Stimulated activated naive CD8-positive, alpha-beta T cell treated with anti-CD3 and anti-CD28 coated beads, Interleukin-15, Interleukin-2, amounts not matched to agents 100 ng/mL and 50 ng/mL, for 24 hours (primary cell): ENCODE data around the gene UBTD1.

Source experiments
- H3K27ac Mint-ChIP-seq: one replicate; pipeline ENCODE4 v1.8.0; 2021; ENCODE audit warnings: mild to moderate bottlenecking, mixed read lengths
- H3K27me3 Mint-ChIP-seq: one replicate; pipeline ENCODE4 v1.8.0; 2021; ENCODE audit warnings: mixed read lengths
- H3K36me3 Mint-ChIP-seq: one replicate; pipeline ENCODE4 v1.8.0; 2021; ENCODE audit warnings: low read depth, mixed read lengths
- H3K4me1 Mint-ChIP-seq: one replicate; pipeline ENCODE4 v1.8.0; 2021; ENCODE audit warnings: low read depth, mixed read lengths
- H3K4me3 Mint-ChIP-seq: one replicate; pipeline ENCODE4 v1.8.0; 2021; ENCODE audit warnings: mild to moderate bottlenecking, mixed read lengths
- H3K9me3 Mint-ChIP-seq: one replicate; pipeline ENCODE4 v1.8.0; 2021; ENCODE audit warnings: mixed read lengths

The UBTD1 gene

DNA sequence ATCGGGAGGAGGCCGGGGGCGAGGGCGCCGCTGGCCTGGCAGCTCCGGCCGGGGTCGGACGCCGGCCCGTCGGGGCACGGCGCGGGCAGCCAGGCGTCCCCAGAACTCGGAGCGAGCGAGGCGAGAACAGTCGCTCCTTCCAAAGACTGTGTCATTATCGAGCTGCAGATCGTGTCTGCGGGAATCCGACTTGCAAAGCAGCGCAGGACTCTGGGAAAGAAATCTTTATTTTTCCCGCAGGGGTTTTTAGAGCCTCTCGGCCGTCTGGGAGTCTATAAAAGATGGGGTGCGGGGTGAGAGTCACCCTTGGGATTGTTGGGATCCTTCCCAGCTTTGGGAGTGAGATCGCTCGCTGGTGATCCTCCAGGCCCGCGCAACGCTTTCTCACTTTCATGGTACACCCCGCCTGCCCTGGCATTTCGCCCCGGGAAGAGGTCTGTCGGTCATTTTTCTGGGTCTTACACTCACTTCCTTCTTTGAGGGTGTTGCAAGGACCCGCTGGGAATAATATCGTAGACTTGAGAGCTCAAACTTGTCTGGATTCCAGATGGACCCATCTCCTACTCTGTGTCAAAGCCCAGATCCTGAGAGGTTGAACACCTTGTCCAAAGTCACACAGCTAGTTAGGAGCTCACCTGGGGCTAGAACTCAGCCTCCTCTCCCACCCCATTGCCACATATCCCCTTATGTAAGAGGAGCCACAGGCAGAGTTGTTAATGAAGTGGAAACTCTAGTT lies 1.0 kb downstream of the UBTD1 start:
- H3K27me3 Mint-ChIP-seq, result peaks cover 23% of the 10 kb centered on the region
- no peak overlapping the region for H3K27ac Mint-ChIP-seq
- peak overlapping the region; percentile 64 for H3K4me3 Mint-ChIP-seq
- H3K4me1 Mint-ChIP-seq, result peaks cover 40% of the 10 kb centered on the region
- no peaks in the 10 kb centered on the region for H3K9me3 Mint-ChIP-seq
- peaks cover 7% of the 10 kb centered on the region for H3K36me3 Mint-ChIP-seq

DNA sequence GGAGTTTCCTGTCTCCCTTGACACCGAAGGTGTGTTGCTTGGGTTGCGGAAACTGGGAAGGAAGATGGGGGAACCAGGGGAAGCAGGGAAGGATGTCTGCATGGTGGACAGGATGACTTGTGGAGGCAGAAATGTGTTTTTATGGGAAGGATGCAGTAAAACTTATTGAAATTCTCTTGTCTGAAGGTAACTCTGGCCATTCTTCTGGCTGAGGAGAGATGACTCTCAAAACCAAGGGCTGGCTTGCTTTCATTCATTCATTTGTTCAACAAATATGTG lies 1.5 kb downstream of the UBTD1 start:
- H3K4me3 Mint-ChIP-seq, result peak overlapping the region; percentile 64
- H3K36me3 Mint-ChIP-seq, result peaks cover 4% of the 10 kb centered on the region
- H3K9me3 Mint-ChIP-seq, result no peaks in the 10 kb centered on the region
- peaks cover 23% of the 10 kb centered on the region for H3K27me3 Mint-ChIP-seq
- H3K4me1 Mint-ChIP-seq, result peaks cover 35% of the 10 kb centered on the region
- no peak overlapping the region for H3K27ac Mint-ChIP-seq

DNA sequence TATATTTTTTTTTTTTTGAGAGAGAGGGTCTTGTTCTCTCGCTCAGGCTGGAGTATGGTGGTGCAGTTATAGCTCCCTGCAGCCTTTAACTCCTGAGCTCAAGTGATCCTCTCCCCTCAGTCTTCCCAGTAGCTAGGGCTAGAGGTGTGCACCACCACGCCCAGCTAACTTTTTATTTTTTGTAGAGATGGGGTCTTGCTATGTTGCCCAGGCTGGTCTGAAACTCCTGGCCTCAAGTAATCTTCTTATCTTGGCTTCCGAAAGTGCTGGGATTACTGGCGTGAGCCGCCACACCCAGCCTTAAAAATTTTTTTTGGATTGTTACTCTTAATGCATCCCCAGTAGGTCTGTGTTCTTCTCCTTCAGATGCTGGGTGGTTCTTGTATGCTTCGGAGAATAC lies 4.2 kb downstream of the UBTD1 start:
- Mint-ChIP-seq H3K4me3 (no peak overlapping the region), H3K36me3 (no peaks in the 10 kb centered on the region), H3K4me1 (peaks cover 16% of the 10 kb centered on the region), H3K27ac (no peak overlapping the region), H3K9me3 (no peaks in the 10 kb centered on the region), H3K27me3 (peaks cover 23% of the 10 kb centered on the region)

DNA sequence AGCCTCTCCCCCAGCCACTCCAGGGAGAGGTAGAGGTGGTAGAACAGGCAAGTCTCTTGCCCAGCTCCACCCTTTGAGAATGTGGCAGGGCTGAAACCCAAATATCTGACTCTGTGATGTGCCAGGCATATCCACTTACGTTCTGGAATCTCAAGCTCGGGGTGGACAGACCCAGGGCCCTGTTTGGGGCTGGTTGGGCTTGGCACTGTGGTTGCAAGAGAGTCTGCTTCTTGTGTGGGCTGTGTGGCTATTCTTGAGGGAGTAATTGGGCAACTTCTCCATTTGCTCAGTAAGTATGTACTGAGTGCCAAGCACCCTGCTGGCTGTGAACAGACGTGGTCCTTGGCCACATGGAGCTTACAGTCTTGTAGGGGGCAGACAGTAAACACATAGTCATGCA lies 4.7 kb downstream of the UBTD1 start:
- H3K36me3 Mint-ChIP-seq, result no peaks in the 10 kb centered on the region
- no peak overlapping the region for H3K27ac Mint-ChIP-seq

DNA sequence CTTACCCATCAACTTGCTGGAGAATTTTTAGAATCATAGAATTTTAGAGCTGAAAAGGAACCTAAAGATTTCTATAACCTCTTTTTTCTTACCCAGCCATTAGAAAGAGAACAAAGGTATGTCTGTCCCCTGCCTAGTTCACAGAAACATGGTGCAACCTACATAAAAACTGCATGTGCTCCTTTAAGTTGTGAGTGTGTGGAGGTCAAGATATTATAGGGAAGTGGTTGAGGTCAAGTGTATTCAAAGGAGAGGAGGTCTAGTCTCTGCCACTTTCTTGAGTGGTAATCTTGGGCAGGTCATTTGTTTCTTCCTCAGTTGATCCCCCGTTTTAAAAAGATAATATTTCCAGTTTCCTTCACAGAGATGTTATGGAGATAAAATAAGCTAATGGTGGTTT lies 6.4 kb downstream of the UBTD1 start:
- Mint-ChIP-seq H3K9me3 (no peaks in the 10 kb centered on the region), H3K27ac (no peak overlapping the region), H3K4me3 (no peak overlapping the region), H3K27me3 (peaks cover 17% of the 10 kb centered on the region), H3K36me3 (no peaks in the 10 kb centered on the region), H3K4me1 (peaks cover 10% of the 10 kb centered on the region)

More for the DNA sequence above, 4.7 kb downstream of the UBTD1 start:
- Mint-ChIP-seq H3K27me3 (peaks cover 23% of the 10 kb centered on the region), H3K4me1 (peaks cover 16% of the 10 kb centered on the region), H3K4me3 (no peak overlapping the region), H3K9me3 (no peaks in the 10 kb centered on the region)

- peaks cover 4% of the 10 kb centered on the region for H3K4me1 Mint-ChIP-seq
- no peak overlapping the region for H3K27ac Mint-ChIP-seq
- H3K4me3 Mint-ChIP-seq, result no peak overlapping the region
- peaks cover 6% of the 10 kb centered on the region for H3K27me3 Mint-ChIP-seq
- H3K36me3 Mint-ChIP-seq, result no peaks in the 10 kb centered on the region
- no peaks in the 10 kb centered on the region for H3K9me3 Mint-ChIP-seq
These were observed 7.7 kb downstream of the UBTD1 start for GRCh38 chr10:97506199-97506991.

- Mint-ChIP-seq H3K9me3 (no peaks in the 10 kb centered on the region), H3K4me1 (peaks cover 4% of the 10 kb centered on the region), H3K27me3 (no peaks in the 10 kb centered on the region), H3K4me3 (no peak overlapping the region), H3K27ac (no peak overlapping the region), H3K36me3 (no peaks in the 10 kb centered on the region)
These were observed 9.6 kb downstream of the UBTD1 start for GRCh38 chr10:97508342-97508741.

DNA sequence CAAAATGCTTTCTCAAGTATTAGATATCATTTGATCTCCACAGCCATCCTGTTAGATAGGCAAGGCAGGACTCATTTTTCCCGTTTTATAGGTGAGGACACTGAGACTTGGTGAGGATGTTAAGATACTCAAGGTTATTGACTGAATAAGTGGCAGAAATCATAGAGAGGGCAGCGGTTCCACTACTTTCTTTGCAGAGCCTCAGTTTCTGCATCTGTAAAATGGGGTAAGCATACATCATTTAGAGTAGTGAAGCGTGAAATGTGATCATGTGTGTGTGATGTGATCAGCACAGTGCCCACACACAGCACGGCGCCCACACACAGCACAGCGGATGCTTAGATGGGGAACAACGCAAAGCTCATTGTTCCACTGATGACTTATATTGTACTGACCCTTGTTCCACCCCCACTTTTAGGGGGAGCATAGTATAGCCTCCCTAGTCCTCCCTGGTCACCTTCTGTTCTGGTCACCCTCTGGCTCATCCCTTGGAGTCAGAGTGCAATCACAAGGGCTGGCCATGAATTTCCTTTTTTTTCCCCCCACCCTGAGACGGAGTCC lies 10.5 kb downstream of the UBTD1 start:
- H3K9me3 Mint-ChIP-seq, result no peaks in the 10 kb centered on the region
- H3K36me3 Mint-ChIP-seq, result no peaks in the 10 kb centered on the region
- no peaks in the 10 kb centered on the region for H3K27me3 Mint-ChIP-seq
- no peak overlapping the region for H3K4me3 Mint-ChIP-seq
- peaks cover 4% of the 10 kb centered on the region for H3K4me1 Mint-ChIP-seq
- H3K27ac Mint-ChIP-seq, result no peak overlapping the region

DNA sequence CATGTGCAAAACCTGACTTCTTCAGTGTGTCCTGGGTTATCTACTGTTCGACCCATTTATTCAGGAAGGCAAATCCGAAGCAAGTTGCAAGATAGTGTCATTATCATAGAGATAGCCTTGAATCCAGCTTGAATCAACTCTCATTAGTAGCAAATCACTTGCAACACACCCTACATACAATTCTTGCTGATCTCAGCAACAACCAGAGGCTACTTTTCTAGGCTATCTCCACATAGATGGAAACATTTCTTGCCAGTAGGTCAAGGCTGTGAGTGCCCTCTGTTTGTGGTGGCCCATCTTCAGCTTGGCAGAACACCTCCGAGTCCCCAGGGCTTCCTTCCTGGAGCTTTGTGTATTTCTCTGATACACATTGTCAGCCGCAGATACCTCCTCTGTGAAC lies 12.0 kb downstream of the UBTD1 start:
- Mint-ChIP-seq H3K27ac (no peak overlapping the region), H3K9me3 (no peaks in the 10 kb centered on the region), H3K4me1 (peaks cover 4% of the 10 kb centered on the region), H3K27me3 (no peaks in the 10 kb centered on the region), H3K4me3 (no peak overlapping the region), H3K36me3 (no peaks in the 10 kb centered on the region)

DNA sequence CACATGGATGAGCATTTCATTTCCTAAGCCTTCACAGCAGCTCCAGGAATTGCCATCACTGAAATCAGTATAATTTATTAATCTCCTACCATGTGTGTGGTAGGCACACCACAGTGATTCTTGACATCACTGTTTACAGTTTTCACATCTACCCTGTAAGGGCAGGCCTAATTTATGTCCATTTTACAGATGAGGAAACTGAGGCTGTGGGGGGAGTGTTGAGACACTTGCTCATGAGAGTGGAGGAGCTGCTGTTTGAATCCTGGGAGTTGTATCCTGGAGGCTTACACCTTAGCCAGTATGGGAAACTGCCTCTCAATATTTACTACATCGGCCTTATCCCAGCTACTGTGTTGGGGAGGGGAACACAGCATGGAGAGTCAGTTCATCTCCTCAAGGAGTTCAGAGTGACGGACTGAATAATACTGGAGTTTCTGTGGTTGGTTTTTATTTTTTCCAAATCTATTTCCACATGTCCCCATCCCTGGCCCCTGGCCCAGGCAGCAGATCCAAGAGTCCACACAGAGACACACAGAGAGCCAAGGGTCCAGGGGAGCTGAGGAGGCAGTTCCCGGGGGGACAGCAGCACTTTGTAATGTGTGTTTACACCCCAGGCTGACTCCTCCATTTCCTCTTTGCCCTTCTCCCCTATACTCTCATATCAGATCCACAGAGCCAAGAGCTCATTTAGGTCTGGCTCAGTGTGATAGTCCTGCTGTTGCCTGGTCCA lies 13.2 kb downstream of the UBTD1 start:
- Mint-ChIP-seq H3K4me1 (no peaks in the 10 kb centered on the region), H3K36me3 (no peaks in the 10 kb centered on the region), H3K9me3 (no peaks in the 10 kb centered on the region), H3K27ac (no peak overlapping the region), H3K4me3 (no peak overlapping the region), H3K27me3 (no peaks in the 10 kb centered on the region)

DNA sequence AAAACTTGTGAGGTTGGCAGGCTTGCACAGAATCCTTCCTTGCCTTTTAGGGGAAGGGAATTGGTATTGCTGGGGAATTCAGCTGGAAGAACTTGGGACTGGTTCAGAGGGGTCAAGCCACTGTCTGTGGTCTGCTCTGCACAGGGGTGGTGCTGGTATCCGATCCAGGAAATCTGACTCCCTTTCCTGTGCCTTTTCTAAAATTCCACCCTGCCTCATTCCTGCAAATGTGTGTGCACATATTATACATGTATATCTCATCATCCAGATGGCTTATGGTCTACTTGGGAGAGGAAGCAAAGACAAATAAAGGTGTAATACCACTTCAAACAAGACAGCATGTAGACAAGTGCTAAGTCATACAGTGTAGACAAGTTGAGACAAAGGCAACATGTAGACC lies 14.3 kb downstream of the UBTD1 start:
- Mint-ChIP-seq H3K36me3 (no peaks in the 10 kb centered on the region), H3K27me3 (no peaks in the 10 kb centered on the region), H3K27ac (no peak overlapping the region), H3K4me3 (no peak overlapping the region), H3K4me1 (no peaks in the 10 kb centered on the region), H3K9me3 (no peaks in the 10 kb centered on the region)

- H3K9me3 Mint-ChIP-seq, result no peaks in the 10 kb centered on the region
- no peaks in the 10 kb centered on the region for H3K4me1 Mint-ChIP-seq
- no peak overlapping the region for H3K4me3 Mint-ChIP-seq
- no peaks in the 10 kb centered on the region for H3K36me3 Mint-ChIP-seq
- no peak overlapping the region for H3K27ac Mint-ChIP-seq
- H3K27me3 Mint-ChIP-seq, result no peaks in the 10 kb centered on the region
These were observed 15.6 kb downstream of the UBTD1 start for GRCh38 chr10:97514344-97514743.

DNA sequence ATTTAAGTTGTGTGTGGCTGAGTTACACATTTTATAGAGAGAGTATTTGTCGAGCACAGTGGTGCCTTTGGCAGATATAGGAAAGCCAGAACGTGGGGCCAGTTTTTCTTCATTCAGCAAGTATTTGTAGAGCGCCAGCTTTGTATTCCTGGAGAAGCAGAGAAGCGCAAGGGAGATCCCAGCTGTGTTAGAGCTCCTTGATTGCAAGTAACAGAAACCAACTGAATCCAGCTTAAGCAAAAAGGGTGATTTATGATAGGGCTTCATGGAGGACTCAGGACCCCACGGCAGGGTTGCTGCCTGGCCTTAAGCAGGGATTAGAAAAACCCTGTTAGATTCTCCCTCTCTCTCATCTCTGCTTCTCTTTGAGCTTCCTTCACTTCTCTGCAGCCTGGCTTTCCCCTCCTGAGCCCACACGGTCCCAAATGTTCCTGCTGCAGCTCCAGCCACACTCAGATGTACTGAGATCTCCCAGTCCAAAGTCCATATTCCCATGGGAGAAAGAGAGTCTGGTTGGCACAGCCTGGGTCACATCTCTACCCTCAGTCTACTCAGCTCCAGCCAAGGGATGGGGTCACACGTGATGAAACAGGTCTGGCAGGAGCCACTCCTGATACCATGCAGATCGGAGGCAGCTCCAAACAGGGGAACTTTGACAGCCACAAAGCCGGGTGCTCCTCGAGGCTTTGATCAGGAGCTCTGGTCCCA lies 16.7 kb downstream of the UBTD1 start:
- Mint-ChIP-seq H3K27ac (no peak overlapping the region), H3K4me1 (no peaks in the 10 kb centered on the region), H3K27me3 (no peaks in the 10 kb centered on the region), H3K4me3 (no peak overlapping the region), H3K36me3 (no peaks in the 10 kb centered on the region), H3K9me3 (no peaks in the 10 kb centered on the region)

GRCh38 chr10:97517096-97517750 lies 18.5 kb downstream of the UBTD1 start:
- H3K27me3 Mint-ChIP-seq, result no peaks in the 10 kb centered on the region
- H3K4me1 Mint-ChIP-seq, result no peaks in the 10 kb centered on the region
- H3K36me3 Mint-ChIP-seq, result no peaks in the 10 kb centered on the region
- no peak overlapping the region for H3K4me3 Mint-ChIP-seq
- H3K9me3 Mint-ChIP-seq, result no peaks in the 10 kb centered on the region
- no peak overlapping the region for H3K27ac Mint-ChIP-seq
